Activated CD8-positive, alpha-beta memory T cell treated with anti-CD3 and anti-CD28 coated beads, Interleukin-2, amount 50 U/mL, for 1 hour (primary cell): Measurements from ENCODE around the gene ZNF76.

Experiments
- DNase-seq: peaks from one replicate; pipeline ENCODE4 v3.0.0-alpha.2; 2020; ENCODE audit errors: extremely low read depth

ZNF76 gene

GRCh38 chr6:35259194-35259947 is at the start of gene ZNF76:
TSS of gene ZNF76 (plus strand) at chr6:35259735. CDS start at chr6:35281152, 21,417 bp downstream.
- DNase-seq, result peak; percentile 84

- DNase-seq, result no peak
Observed at GRCh38 chr6:35213298-35213791, 46.2 kb upstream of the ZNF76 start.

DNA sequence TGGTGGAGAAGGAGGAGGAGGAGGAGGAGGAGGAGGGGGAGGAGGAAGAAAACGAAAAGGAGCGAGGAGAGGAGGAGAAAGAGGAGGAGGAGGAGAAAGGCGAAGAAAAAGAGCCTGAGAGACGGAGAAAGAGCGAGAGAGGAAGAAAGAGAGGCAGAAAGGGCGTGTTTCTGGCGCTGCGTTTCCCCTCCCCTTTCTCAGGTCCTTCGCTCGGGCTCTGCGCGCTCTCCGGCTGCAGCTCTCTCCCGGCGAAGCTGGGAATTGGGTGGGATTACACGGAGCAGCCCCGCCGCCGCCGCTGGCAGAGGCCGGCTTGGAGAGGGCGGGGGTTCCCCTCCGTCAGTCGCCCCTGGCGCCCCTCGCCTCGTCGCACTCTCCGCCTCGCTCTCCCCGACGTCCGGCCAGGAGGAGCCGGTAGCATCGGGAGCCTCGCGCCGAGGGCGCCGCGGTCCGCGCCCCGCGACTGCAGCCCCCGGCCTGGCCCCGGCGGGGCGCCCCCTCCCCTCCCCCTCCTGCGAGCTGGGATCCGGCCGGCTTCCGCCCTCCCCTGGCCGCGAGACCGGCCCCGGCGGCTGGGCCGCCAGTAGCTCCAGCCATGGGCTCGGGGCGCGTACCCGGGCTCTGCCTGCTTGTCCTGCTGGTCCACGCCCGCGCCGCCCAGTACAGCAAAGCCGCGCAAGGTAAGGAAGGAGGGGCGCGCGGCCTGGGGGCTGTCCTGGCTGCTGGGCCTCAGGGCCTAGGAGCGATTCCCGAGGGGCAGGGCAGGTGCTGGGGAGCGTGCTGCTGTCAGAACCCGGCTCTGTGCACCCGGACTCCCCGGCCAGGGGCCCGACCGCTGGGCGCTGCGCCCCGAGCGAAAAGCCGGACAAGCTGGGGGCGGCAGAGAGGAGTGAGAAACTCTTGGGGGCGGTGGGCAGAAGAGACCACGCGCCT is 45.4 kb upstream of the ZNF76 start, which contains the start of gene SCUBE3:
Gene SCUBE3 (plus strand): TSS at position 133 of the 933 bp plus-strand sequence. CDS start 463 bp downstream, at position 596.
- no peak for DNase-seq

- DNase-seq, result no peak
Observed at GRCh38 chr6:35214869-35215664, 44.5 kb upstream of the ZNF76 start.

GRCh38 chr6:35215665-35216411 is 43.7 kb upstream of the ZNF76 start:
- no peak for DNase-seq

GRCh38 chr6:35216412-35216732 is 43.2 kb upstream of the ZNF76 start:
- no peak for DNase-seq

DNA sequence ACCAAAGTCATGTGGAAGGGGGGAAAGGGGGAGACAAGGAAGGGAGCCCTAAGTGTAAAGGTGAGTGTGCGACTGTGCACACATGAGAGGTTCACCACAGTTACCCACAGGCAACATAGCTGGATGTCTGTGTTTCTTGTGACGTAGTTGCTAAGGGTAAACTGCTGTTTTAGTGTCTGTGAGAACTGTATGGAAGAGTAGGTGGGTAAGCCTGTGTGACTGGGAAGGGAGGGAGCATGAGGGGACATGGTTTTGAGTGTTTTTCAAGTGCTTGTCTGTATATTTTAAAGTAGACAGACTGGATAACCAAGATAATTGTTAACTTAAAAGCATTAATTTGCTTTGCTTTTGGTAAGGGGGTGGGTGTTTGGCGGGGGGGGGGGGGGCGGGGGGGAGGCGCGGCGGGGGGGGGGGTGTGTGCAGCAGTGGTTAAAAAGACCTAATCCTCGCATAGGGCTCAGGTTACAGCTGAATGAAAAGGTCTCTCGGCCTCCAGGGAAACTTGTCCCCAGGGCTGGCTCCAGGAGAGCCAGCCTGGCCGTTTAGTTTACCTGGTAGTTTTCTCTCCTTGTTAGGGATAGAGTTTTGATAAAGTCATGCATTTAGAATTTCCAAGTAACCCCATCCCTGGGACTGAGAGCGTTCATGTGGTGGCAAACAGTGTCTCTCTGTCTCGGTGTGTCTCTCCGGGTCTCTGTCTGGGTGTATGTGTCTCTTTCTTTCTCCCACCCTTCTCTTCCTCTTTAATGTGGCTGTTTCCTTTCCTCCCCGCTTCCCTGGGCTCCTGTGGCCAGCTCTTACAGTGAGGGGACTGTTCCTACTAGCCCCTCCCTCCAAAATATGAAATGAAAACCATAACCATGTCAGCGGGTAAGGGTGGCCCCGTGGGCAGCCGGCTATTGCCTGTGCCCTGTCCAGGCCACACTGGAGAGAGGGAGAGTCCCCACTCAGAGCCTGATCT is 42.4 kb upstream of the ZNF76 start:
- no peak for DNase-seq

DNA sequence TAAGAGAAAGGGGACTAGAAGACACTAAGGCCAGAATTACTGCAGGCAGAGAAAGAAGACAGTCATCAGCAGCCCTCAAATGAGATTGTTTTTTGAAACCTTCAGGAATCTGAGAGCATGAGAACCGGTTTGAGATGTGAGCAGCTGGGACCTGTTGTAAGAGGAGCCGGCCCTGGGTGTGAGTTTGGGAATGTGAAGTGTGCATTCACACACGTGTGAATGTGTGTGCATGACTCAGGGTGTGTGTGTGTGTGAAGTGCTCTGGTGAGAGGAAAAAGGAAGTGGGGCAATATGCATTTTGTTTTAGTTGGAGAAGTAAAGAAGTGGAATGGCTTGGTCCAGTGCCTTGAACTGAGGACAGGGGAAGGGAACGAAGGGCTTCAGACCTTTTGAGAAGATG is 41.5 kb upstream of the ZNF76 start:
- DNase-seq, result no peak

DNA sequence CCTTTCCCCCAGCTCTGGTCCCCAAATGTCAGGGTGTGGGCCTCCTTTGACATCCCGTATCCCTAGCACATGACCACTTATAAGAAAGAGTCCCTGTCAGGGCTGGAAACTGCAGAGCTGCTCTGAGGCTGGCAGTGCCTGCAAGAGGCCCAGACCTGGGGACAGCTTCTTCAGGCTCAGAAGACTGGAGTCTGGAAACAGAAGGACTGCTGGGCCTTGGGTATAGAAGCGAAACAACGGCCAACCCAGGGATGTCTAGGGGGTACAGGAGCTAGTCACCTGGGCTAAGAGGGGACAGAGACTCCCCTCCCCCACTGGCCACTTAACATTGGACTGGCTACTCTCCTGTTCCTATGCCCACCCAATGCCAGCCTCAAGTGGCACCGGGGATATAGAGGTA is 41.1 kb upstream of the ZNF76 start:
- DNase-seq, result no peak

GRCh38 chr6:35219683-35220326 is 39.7 kb upstream of the ZNF76 start:
- no peak for DNase-seq

DNA sequence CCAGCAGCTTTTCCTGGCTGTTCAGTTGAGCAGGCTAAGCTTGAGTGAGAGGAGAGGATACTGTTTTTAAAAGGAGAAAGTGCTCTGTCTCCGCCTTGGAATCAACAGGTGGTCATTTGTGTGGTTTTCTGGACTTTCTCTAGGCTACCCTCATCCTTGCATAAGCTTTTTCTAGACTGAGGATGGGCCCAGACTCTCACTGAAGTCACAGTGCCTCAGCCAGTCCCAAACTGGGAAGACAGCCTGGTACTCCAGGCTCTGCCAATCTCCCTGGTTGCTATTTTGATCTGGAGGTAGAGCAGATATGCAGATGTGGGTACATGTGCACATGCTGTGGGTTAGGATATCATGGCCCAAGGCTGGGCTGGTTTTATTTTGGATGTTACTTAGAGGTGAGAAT is 38.8 kb upstream of the ZNF76 start:
- no peak for DNase-seq

GRCh38 chr6:35223396-35223795 is 36.1 kb upstream of the ZNF76 start:
- no peak for DNase-seq

GRCh38 chr6:35224720-35225119 is 34.8 kb upstream of the ZNF76 start:
- DNase-seq, result no peak

DNA sequence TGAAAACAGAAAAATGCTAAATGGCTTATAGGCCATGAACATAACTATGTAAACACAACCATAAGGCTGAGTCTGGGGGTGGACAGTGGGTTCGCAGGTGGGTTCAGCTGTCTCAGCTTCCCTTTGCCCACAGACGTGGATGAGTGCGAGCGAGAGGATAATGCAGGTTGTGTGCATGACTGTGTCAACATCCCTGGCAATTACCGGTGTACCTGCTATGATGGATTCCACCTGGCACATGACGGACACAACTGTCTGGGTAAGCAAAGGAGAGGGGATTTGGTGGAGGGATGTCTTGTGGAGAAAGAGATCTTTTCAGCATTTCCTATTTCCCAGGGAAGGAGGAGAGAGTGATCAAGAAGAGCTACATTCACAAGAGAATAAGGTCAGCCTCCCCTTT is 31.1 kb upstream of the ZNF76 start:
- DNase-seq, result no peak

DNA sequence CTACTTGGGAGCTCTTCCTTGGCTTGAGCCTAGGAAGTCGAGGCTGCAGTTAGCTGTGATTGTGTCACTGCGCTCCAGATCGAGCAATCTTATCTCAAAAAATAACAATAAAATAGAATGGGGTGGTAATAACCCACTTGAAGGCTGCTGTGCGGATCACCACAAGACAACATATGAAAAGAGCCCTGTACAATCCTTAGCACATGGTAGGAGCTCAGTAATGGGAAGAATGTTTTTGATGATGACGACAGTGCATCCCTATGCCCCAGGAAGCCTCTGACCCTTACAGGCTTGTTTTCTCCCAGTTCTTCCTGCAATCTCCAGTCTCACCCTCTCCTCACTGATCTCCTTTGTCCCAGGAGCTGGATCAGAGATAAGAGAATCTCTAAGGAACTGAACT is 30.2 kb upstream of the ZNF76 start:
- DNase-seq, result no peak

GRCh38 chr6:35230498-35230897 is 29.0 kb upstream of the ZNF76 start:
- DNase-seq, result no peak

GRCh38 chr6:35230950-35231349 is 28.6 kb upstream of the ZNF76 start:
- DNase-seq, result no peak

GRCh38 chr6:35231563-35231962 is 28.0 kb upstream of the ZNF76 start:
- DNase-seq, result no peak

DNA sequence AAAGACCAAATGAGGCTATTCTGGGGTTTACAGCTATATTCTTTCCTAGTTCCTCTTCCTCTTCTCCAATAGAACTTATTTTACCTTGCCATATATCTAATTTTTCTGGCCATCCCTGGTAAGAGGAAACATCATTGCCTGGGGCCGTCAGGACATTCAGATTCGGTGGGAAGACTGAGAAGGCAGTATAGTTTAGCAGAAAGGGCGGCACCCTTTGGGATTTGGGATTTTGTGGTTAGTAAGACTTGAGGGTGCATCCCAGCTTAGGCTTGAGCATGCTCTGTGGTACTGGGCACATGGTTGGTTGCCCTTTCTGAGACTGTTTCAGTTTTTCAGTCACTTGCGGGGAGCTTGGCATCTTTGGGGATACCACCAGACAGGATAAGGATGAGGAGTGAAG is 24.6 kb upstream of the ZNF76 start:
- DNase-seq, result no peak

DNA sequence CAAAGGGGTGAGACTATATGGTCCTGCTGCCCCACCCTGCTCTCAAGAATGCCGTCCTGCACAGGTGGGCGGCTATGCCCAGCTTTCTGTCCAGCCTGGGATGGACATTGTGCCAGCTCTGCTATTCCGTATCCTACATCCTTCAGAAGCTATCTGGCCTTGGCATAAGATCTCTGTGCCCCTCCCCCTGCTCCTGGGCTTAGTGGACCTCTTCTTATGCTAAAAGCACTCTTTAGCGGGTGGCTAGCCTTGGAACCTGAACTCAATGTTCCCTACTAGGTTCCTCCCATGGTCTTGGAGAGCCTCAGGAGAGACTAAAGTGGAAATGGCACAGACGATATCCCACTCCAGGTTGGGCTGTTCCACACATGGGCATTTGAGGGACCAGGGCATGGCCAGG is 23.3 kb upstream of the ZNF76 start:
- DNase-seq, result no peak
